ENCODE data around the gene CFAP20. TPM values are rescaled to one million over a fixed set of nuclear protein-coding genes. Genes with fewer than 3 reads are reported as not detected.
A peak's percentile ranks its signal among the peaks of the same experiment; 100 is the strongest.

The CFAP20 gene
- total RNA-seq, 4 donors from 2014 or later: 6.6 to 26.5 (median 21.4) TPM

DNA sequence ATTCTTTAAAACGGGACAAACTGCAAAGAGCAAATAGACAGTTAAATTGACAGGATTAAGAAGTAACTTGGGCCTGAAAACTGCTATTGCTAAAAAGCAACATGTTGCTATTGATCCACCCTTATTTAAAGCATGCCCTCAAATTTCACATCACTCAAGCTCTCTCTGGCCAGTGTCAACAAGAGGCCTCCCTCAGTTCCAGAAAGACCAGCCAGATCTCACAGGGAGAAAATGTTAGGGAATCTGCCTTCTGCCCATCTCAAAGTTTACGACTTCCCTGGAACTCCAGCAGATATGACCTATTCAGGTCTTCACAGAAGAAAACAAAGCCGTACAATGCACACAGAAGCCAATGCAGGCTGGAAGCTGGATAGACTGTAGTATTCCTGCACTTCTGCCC, 8.9 kb downstream of the CFAP20 start:
- H3K36me3 ChIP-seq: peaks cover 0 to 4% (median 0%) of the 10 kb centered on the region in 4 donors
- 26 to 35% methylated on average over 2 to 3 of the region's 3 CpGs for WGBS, 2 donors (ENCODE audit: low coverage in 1 of 2)
- in situ Hi-C loops (cut with MboI; ENCODE audit: low pct_ligation_motif_present in 1 of 4, low pct_unique_long_range_greater_than_20kb in 1 of 4, low sequenced_read_pairs in 3 of 4) (loop anchor here in 3 of 4 donors (10.0 to 25.0 kb wide), 3 partner anchors 95 to 208 kb away; partner anchors contain the start of gene MMP15 (in 1 of the 3)), intact Hi-C loops (cut with DNase I; ENCODE audit: low total_unique reads) (loop anchor here (5.0 kb wide), 1 partner anchor 98 kb away; no protein-coding TSS in a partner anchor)
- no peak for DNase-seq
- H3K9me3 ChIP-seq: no peaks in the 10 kb centered on the region
- no peak overlapping the region for H3K4me3 ChIP-seq
- TF ChIP-seq, protein P1, sequence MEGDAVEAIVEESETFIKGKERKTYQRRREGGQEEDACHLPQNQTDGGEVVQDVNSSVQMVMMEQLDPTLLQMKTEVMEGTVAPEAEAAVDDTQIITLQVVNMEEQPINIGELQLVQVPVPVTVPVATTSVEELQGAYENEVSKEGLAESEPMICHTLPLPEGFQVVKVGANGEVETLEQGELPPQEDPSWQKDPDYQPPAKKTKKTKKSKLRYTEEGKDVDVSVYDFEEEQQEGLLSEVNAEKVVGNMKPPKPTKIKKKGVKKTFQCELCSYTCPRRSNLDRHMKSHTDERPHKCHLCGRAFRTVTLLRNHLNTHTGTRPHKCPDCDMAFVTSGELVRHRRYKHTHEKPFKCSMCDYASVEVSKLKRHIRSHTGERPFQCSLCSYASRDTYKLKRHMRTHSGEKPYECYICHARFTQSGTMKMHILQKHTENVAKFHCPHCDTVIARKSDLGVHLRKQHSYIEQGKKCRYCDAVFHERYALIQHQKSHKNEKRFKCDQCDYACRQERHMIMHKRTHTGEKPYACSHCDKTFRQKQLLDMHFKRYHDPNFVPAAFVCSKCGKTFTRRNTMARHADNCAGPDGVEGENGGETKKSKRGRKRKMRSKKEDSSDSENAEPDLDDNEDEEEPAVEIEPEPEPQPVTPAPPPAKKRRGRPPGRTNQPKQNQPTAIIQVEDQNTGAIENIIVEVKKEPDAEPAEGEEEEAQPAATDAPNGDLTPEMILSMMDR (IDR thresholded peaks at IDR 0.05): no peak
- no peak for TF ChIP-seq POLR2A (IDR thresholded peaks at IDR 0.05)
- no peak for TF ChIP-seq EP300 (IDR thresholded peaks at IDR 0.05; ENCODE audit: low read depth)
- no peak for TF ChIP-seq POLR2AphosphoS5 (IDR thresholded peaks at IDR 0.05)
- H3K4me1 ChIP-seq: peaks cover 45 to 64% (median 50%) of the 10 kb centered on the region in 4 donors
- H3K27me3 ChIP-seq: no peaks in the 10 kb centered on the region
- H3K27ac ChIP-seq: peak overlapping the region; percentile 67 to 78 (median 72)

DNA sequence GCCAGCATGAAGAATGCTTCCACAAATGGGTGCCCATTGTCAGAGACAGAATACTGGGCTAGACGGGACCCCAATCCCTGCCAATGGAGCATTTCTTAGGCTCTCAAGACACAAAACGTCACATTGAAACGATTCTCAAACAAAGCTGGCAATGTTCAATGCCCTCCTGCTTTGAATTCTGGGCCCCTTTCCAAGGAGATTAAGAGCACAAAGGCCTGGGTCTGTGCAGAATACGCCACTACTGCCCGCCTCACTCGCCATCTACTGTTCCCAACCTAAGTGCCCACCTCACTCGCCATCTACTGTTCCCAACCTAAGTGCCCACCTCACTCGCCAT, 9.7 kb downstream of the CFAP20 start:
- in situ Hi-C loops (cut with MboI; ENCODE audit: low pct_ligation_motif_present in 1 of 4, low pct_unique_long_range_greater_than_20kb in 1 of 4, low sequenced_read_pairs in 3 of 4) (loop anchor here in 1 of 4 donors (25.0 kb wide), 1 partner anchor 207 kb away; no protein-coding TSS in a partner anchor), intact Hi-C loops (cut with DNase I; ENCODE audit: low total_unique reads) (no loop called here)
- Histone ChIP-seq H3K4me3 (no peak overlapping the region), H3K4me1 (peaks cover 45 to 61% (median 50%) of the 10 kb centered on the region in 4 donors), H3K9me3 (no peaks in the 10 kb centered on the region), H3K27ac (peak overlapping the region in 1 of 4 donors; percentile 14), H3K36me3 (peaks cover 0 to 12% (median 3%) of the 10 kb centered on the region in 4 donors), H3K27me3 (no peaks in the 10 kb centered on the region)
- DNase-seq: no peak
- TF ChIP-seq POLR2A (IDR thresholded peaks at IDR 0.05) (no peak), EP300 (IDR thresholded peaks at IDR 0.05; ENCODE audit: low read depth) (no peak), POLR2AphosphoS5 (IDR thresholded peaks at IDR 0.05) (no peak)
- TF ChIP-seq, protein P1 (IDR thresholded peaks at IDR 0.05): no peak
- 56 to 90% methylated on average over 2 to 8 of the region's 8 CpGs for WGBS, 2 donors (ENCODE audit: low coverage in 1 of 2)

DNA sequence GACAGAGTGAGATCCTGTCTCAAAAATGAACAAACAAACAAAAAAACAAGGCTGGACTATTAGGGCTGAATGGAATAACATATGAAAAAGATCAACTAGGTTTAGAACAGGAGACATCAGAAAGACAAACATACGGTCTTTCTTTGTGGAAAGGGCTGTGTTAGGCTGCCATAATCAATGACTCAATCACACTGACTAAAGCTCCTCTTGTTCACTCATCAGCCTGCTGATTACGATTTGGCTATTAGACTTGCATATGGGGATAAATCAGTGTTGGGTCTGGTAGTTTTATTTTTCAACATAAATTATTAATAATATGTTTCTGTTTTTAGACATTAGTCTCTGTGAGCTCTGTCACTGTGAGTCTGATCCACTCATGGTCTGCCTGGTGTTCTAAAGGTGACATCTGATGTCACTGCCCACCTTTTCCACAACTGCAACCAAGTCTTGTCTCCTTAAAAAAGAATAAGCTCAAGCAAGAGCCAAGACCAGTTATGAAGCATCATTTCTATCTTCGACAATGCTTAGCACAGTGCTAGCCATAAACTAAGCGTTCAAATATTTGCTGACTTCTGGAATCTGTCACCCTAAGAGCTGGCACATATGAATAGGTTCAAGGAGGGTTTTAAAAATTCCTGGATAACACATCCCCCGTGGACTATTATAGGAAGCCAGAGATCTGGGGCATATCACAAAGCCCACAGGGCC, 10.2 kb downstream of the CFAP20 start:
- Histone ChIP-seq H3K27ac (peak overlapping the region in 2 of 4 donors; percentile 7 to 14), H3K27me3 (no peaks in the 10 kb centered on the region), H3K9me3 (no peaks in the 10 kb centered on the region), H3K36me3 (peaks cover 0 to 15% (median 6%) of the 10 kb centered on the region in 4 donors), H3K4me1 (peaks cover 42 to 57% (median 46%) of the 10 kb centered on the region in 4 donors), H3K4me3 (no peak overlapping the region)
- TF ChIP-seq, protein P1 (IDR thresholded peaks at IDR 0.05): no peak
- TF ChIP-seq POLR2AphosphoS5 (IDR thresholded peaks at IDR 0.05) (no peak), EP300 (IDR thresholded peaks at IDR 0.05; ENCODE audit: low read depth) (no peak), POLR2A (IDR thresholded peaks at IDR 0.05) (no peak)
- in situ Hi-C loops (cut with MboI; ENCODE audit: low pct_ligation_motif_present in 1 of 4, low pct_unique_long_range_greater_than_20kb in 1 of 4, low sequenced_read_pairs in 3 of 4) (loop anchor here in 1 of 4 donors (25.0 kb wide), 1 partner anchor 207 kb away; no protein-coding TSS in a partner anchor), intact Hi-C loops (cut with DNase I; ENCODE audit: low total_unique reads) (no loop called here)
- WGBS, 2 donors (ENCODE audit: low coverage in 1 of 2): 46 to 83% methylated on average over 2 to 5 of the region's 5 CpGs
- no peak for DNase-seq

DNA sequence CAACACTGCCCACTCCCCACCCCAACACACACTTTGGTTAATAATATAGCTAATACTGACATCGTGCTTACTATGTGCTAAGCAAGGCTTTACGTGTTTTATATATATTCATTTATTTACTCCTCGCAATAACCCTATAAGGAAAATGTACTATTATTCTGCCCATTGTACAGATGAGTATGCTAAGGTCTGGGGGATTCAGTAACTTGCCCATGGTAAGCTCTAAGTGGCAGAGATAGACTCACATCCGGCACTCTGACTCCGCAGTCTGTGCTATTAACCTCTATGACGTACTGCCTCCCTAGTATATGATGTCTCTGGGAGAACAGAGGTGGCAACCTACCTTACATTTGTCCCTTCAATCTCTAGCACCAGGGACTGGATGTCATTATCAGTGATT, 12.7 kb downstream of the CFAP20 start:
- Histone ChIP-seq H3K4me3 (no peak overlapping the region), H3K36me3 (peaks cover 0 to 27% (median 7%) of the 10 kb centered on the region in 4 donors), H3K4me1 (peaks cover 27 to 39% (median 34%) of the 10 kb centered on the region in 4 donors), H3K27ac (peak overlapping the region in 2 of 4 donors; percentile 11 to 37), H3K27me3 (no peaks in the 10 kb centered on the region), H3K9me3 (no peaks in the 10 kb centered on the region)
- in situ Hi-C loops (cut with MboI; ENCODE audit: low pct_ligation_motif_present in 1 of 4, low pct_unique_long_range_greater_than_20kb in 1 of 4, low sequenced_read_pairs in 3 of 4) (loop anchor here in 1 of 4 donors (25.0 kb wide), 1 partner anchor 204 kb away; no protein-coding TSS in a partner anchor), intact Hi-C loops (cut with DNase I; ENCODE audit: low total_unique reads) (no loop called here)
- DNase-seq: no peak
- TF ChIP-seq EP300 (IDR thresholded peaks at IDR 0.05; ENCODE audit: low read depth): no peak
- TF ChIP-seq, protein P1 (IDR thresholded peaks at IDR 0.05): no peak
- TF ChIP-seq POLR2A (IDR thresholded peaks at IDR 0.05): no peak
- no peak for TF ChIP-seq POLR2AphosphoS5 (IDR thresholded peaks at IDR 0.05)
- 94 to 95% methylated on average over 5 to 6 of the region's 6 CpGs for WGBS, 2 donors (ENCODE audit: low coverage in 1 of 2)
